HG03066 (cell line): ENCODE results near the gene SPIB.

Experiments
- ATAC-seq: cut with Tn5 transposase; IDR thresholded peaks from one replicate; pipeline ENCODE4 v1.9.1; 2021; ENCODE audit warnings: low read depth; ENCODE audit not compliant: unreplicated experiment

The SPIB gene

GRCh38 chr19:50417111-50418081 lies 1.3 kb upstream of the SPIB start:
- ATAC-seq = no peak

DNA sequence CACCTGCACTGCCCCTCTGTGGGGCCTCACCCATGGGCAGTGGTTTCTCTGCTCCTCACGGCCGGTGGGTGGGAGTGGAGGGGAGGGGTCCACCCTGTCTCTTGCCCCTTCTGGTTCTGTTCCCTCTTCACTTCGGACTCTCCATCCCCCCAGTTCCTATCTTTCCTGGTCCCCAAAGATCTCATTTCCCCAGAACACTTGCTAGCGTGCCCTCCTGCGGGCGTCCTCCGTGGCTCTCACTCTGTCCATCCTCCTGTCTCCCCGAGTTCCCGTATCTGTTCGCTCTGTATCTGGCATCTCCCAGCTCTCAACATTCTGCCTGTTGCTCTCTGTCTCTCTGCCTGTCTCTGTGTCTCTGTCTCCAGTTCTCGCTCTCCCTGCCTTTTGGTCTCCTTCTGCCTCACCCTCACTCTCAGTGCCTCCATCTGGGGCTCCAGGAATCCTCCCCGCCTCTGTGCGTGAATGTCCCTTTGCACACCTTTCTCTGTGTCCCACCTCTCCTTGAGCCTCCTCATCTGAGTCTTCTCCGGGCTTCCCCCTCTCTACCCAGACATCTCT lies 363 bp downstream of the SPIB start:
- ATAC-seq = no peak

DNA sequence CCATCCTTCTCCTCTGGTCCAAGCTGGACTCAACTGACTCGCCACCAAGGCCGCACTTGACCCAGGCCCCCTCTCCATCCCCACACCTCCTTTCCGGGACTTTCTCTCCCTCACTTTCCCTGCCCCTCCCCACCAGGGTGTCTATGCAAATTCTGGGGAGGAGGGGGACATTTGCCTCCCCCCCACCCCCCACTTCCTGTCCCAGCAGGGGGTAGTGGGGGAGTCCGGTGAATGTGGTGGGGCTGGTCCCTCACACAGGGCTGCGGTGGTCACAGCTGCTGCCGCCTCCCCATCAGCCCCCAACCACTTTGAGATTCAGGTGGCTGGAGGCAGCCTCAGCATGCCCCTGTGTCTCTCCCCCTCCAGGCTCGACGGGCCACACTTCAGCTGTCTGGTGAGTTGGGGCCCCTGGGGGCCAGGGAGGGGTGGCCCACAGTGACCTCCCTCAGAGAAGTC lies 870 bp downstream of the SPIB start:
- no peak for ATAC-seq

DNA sequence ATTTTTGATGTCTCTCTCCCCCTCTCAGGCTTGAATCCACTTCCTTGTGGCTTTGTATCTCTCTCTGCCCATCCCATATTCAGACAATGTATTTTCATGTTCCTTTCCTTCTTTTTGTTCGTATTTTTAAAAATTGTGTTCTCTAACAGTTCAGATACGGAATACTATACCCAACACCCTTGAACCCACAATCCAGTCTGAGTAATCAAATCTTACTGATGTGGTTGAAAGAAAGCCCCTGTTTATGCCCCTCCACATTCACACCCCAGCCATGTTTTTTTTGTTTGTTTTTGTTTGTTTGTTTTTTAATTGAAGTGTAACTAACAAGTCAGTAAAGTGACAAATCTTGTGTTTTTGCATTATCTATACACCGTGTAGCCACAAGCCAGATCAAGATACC lies 1.4 kb downstream of the SPIB start:
- ATAC-seq = no peak

DNA sequence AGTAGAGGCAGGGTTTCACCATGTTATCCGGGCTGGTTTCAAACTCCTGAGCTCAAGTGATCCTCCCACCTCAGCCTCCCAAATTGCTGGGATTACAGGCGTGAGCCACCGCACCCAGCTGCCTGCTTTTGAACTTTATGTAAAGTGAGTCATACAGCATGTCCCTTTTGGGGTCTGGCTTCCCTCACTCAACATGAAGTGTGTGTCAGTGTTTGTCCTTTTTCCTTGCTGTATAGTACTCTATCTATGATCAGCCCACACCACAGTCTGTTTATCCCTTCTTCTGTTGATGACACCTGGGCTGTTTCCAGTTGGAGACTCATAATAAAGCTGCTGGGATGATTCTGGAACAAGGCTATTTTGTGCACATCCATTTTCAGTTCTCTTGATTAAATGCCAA lies 2.1 kb downstream of the SPIB start:
- ATAC-seq = no peak

GRCh38 chr19:50422397-50423278 lies 3.9 kb downstream of the SPIB start:
- ATAC-seq = no peak

- ATAC-seq = no peak
Measured at GRCh38 chr19:50423279-50424113, 4.8 kb downstream of the SPIB start.

GRCh38 chr19:50425581-50425980 lies 6.8 kb downstream of the SPIB start:
- no peak for ATAC-seq

- ATAC-seq = no peak
Measured at GRCh38 chr19:50427318-50427925, 8.7 kb downstream of the SPIB start.

- no peak for ATAC-seq
Measured at GRCh38 chr19:50427997-50428425, 9.3 kb downstream of the SPIB start.

DNA sequence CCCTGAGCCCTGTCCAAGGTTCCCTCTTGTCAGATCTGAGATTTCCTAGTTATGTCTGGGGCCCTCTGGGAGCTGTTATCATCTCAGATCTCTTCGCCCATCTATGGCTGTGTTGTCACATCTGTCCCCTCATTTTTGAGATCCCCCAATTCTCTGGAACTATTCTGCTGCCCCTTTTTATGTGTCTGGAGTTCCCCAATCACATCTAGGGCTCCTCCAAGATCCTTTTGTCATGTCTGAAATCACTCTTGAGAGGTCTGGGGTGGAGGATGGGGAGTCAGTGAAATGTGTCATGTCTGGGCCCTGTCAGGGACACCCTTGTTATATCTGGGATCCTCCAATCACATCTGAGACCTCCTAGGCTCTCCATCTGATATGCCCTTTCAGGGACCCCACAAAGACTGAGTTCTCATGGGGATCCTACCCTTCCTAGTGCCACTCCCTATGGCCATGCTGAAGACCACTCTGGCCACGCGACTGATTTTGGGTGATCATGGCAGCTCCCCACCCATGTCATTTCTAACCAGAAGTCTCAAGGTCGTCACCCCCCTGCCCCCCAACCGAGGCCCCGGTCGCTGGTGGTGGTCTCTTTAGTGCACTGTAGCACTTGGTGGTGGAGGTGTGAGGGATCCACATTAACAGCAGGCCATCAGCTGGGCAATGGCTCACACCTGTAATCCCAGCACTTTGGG lies 10.2 kb downstream of the SPIB start:
- no peak for ATAC-seq

DNA sequence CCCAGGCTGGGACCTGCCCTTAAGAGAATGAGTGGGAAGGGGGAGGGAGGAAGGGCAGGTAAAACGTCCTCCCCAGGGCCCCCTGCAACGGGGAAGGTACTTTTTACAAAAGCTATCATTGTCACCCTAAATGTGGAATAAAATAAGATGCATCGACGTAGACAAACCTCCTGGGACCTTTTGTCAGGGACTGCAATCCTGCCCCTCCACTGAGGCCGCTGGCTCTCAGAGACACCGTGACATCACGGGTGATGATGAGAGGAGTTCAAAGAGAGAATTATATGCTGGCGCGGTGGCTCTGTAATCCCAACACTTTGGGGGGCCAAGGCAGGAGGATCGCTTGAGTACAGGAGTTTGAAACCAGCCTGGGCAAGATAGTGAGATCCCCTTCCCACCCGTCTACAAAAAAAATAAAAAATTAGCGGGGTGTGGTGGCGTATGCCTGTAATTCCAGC lies 12.2 kb downstream of the SPIB start:
- ATAC-seq = no peak

DNA sequence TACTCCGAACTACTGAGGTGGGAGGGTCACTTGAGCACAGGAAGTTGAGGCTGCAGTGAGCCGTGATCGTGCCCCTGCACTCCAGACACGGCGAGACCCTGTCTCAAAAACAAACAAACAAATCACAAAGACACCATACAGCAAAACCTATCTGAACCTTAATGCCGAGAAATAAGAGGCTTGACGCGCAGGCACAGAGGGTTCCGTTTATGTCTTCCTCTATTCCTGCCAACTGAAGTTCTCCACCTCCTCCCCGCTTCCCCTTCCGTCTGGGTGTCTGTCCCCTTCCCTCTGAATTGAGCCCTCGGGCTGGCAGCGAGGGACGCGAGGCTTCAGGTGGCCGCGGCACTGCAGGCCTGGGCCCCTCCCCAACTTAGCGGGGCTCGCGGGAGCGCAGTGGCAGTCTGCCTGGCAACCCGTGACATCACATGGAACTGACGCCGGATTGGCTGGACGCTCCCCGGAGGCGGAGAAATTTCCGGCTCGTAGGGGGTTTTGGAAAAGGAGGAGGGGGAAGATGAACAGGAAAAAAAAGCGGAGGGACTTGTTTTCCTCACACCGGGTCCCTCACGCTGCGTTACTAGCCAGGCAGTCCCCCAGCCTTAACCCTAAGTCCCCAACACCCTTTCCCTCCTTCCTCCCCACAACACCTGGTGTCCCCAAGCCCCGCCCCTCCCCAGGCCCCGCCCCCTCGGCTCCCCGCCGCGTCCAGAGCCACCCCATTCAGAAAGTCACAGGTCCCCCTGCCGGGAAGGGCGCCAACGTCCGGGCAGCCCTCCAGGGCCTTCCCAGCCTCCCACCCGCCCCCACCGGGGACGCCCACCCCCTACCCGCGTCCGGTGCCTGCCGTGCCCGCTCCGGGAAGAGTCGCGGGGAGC lies 12.8 kb downstream of the SPIB start:
- ATAC-seq = peak; percentile 53

DNA sequence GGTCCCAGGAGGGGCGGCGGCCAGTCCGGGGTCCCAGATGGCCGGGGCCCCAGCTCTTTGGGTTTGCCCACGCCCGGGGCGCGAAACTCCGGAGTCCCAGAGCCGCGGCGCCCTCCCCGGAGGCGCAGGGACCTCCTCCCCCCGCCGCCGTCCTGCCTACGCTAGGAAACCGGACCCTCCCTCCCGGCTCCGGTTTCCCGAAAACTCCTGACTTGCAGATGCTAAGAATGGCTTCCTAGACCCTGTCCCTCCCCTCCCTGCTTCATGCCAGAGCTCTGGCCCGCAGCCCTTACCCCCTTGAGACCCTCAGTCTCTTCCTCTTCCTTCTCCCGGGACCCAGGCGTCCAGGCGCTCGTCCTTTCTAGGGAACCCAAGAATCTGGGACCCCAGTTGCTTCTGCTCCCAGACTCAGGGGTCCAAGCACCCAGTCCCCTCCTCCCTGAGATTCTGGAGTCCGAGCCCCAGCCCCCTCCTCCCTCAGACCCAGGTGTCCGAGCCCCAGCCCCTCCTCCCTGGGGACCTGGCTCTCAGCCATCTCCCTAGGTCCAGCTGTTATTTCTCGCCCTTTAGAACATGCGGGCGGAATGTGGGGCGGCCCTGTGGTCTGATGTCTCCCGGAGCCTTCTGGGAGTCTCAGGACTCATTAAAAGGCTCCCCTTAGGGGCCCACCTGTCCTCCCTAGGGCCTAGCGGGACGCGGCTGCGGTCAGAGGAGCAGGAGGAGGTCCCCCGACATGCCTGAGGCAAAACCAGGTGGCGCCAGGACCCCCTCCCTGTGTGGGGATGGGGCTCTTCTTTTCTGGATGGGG lies 13.7 kb downstream of the SPIB start, which contains the start of gene MYBPC2:
TSS of gene MYBPC2 (plus strand) at position 672 of the 808 bp plus-strand sequence. CDS start at position 734, 62 bp downstream.
- no peak for ATAC-seq

- no peak for ATAC-seq
Measured at GRCh38 chr19:50433201-50434180, 14.8 kb downstream of the SPIB start.

- ATAC-seq = no peak
Measured at GRCh38 chr19:50434525-50434924, 15.8 kb downstream of the SPIB start.
